A204.1 (cell line): ENCODE results near the gene RHOBTB1.

ENCODE experiments used
- FAIRE-seq: peaks from 2 replicates; lab custom pipeline; 2012; peaks lifted over from hg19 to GRCh38; lab: Jason Lieb, UNC

RHOBTB1 gene

GRCh38 chr10:60905580-60905979 lies 38.4 kb downstream of the RHOBTB1 start:
- FAIRE-seq = no peak

- FAIRE-seq = no peak
These were observed 40.9 kb downstream of the RHOBTB1 start for GRCh38 chr10:60903096-60903495.

- no peak for FAIRE-seq
These were observed 42.3 kb downstream of the RHOBTB1 start for GRCh38 chr10:60901561-60902235.

DNA sequence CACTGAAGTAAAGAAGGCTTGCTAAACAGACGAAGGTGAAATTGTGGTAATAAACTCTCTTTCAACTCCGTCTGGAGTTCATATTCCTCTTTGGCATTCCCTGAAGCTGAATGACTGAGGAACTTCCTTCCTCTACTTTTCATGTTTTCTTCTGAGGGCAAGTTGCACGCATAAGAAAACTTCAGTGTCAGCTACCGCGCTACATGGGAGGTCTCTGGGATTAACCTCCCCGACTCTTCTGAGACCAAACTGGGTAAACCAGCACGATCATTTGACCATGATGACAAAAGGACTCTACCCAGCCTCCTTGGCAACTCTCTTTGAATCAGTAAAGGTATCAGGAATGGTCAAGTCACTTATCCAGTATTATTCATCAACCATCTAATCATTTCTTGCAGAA lies 44.7 kb downstream of the RHOBTB1 start:
- no peak for FAIRE-seq

DNA sequence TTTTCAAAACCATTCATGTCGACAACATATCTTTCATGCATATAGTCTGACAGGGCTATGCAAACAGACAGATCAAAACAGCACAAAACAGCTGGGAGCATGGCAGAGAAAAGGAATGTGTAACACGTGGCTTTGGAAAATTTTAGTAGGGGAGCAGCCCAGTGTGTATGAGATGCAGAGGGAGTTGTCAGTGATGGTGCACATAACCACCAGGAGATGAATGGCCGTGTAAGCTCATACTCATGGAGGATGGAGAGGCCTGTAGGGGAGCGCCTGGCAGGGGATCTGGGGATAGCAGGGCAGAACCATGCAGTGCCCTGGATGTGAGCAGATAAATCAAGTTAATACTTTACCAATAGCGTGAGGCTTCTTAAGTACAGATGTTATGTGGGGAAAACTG lies 45.7 kb downstream of the RHOBTB1 start:
- FAIRE-seq = no peak

DNA sequence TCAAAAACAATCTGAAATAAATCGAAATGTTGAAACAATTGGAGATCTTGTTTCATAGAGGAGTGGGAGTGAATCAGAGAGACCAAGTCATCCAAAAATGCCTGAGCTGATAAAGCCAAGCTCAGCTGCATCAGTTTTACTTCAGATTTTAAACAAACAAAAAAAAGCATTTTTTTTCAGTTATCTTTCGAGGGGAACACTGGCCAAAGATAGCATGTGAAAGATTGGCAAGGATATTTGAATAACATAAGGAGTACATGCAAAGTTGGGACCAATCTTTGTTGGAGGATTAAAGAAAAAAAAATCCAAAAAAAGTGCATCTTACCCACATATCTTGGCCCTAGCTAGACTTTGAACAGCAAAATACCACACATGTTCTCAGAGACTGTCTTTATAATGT lies 47.2 kb downstream of the RHOBTB1 start:
- FAIRE-seq = no peak

- no peak for FAIRE-seq
These were observed 48.0 kb downstream of the RHOBTB1 start for GRCh38 chr10:60896033-60896432.

- no peak for FAIRE-seq
These were observed 49.2 kb downstream of the RHOBTB1 start for GRCh38 chr10:60894786-60895185.

DNA sequence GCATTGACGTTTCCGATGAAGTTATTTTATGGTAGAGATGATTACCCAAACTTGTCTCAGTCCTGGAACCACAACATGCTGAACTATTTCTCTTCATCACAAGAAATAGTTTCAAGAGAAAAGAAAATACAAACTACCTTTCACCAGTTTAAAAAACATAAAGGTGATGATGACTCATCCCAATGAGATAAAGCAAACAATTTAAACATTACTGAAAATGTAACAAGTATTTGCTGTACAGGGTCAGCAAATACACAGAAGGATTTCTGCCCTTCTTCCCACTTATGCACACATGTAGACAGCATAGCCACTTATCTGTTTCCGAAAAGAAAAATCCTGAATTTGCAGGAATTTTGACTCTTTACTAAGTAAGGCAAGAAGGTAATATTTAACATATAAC lies 50.8 kb downstream of the RHOBTB1 start:
- FAIRE-seq = no peak

DNA sequence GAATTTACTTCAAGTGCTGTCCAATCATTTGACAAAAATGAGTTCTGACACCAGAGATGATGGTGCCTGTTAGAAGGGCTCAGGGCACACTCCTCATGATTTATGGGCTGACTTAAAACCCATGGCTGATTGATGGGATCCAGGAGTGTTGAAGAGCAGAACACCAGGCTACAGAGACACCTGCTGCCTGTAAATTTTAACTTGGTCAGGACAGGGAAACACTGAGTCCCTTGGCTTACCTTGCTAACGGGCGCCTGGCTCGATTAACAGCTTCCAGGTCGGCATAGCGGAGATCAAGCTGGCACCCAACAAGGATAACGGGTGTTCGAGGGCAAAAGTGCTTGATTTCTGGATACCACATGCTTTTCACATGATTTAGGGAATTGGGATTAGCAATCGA lies 51.4 kb downstream of the RHOBTB1 start:
- FAIRE-seq = no peak

DNA sequence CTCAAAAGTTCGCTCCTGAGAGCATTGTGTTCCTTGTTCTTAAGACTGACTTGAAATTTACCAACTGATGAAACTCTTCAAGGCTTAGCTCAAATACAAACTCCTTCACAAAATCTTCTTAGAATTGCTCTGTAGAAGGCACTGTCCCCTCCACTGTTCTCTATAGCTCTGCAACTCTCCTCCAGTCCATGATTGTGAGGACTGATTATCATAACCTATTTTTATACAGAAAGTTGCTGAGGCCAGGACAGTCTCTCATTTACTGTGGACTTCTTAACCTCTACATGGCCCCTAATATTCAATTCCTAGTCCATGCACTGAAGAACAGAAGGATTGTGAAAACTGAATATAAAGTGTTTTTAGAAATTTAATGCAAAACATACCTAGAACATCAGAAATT lies 53.2 kb downstream of the RHOBTB1 start:
- FAIRE-seq = no peak

DNA sequence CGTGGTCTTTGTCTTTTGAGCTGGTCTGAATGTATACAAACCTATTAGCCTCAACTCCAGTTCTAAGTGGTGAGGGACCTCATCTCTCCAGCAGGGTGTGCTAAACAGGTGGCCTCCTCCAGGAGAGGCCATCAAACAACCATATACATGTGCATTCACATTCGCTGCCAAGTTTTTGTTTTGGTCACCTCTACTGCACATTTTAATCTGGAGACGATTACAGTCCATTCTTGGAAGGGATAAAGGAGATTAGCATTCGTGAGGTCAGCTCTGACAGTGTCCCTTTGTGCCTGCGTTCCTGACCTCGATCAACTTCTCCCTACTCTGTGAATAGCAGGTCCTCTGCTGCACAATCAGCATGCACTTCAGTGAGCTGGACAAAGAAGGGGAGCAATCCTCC lies 60.8 kb downstream of the RHOBTB1 start:
- no peak for FAIRE-seq

- no peak for FAIRE-seq
These were observed 65.8 kb downstream of the RHOBTB1 start for GRCh38 chr10:60878224-60878623.

DNA sequence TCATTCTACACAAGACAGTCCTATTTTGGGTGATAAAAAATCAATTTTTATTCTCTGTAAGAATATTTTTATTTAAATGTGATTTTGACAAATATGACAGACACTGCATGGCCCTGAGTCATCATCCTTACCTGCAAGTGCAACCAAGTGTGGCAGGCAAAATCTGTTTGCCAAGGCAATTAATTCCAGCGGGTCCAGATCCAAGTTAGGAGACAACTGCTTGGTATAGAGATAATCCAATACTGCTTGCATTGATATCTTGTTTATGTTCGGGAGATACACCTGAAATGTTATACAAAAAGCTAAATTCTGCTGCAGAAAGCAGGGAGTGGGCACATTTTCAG lies 66.2 kb downstream of the RHOBTB1 start:
- no peak for FAIRE-seq

DNA sequence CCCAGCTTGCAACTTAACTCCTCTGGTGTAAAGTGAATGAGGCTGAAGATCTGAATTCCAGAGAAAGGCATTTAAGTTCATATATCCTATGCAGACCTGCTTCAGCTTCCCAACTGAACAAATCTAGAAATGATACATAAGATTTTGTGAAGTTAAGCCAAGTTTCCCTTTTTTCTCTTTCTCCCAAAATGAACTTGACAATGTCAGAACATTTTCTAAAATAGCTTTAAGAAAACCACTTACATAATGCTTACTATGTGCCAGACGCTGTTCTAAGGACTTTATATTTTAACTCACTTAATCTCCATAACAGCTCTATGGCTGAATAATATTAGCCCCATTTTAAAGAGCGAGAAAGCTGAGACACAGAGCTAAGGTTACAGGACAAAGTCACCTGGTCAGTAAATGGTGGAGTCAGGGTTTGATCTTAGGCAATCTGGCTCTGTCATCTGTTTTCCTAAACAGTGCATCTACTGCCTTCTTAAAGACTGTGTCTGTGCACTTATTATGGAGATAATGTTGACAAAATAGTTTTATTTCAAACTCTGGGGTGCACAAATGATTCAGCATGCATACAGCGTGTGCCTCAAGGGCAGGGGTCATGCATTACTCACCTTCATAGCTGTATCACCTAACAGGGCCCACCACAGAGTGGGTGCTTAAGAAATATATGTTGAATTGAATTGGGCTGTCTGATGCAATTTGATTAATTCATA lies 66.8 kb downstream of the RHOBTB1 start:
- no peak for FAIRE-seq

- no peak for FAIRE-seq
These were observed 70.2 kb downstream of the RHOBTB1 start for GRCh38 chr10:60873758-60874157.

GRCh38 chr10:60872451-60872850 lies 71.5 kb downstream of the RHOBTB1 start:
- FAIRE-seq = no peak

GRCh38 chr10:60871215-60871614 lies 72.8 kb downstream of the RHOBTB1 start:
- FAIRE-seq = no peak

DNA sequence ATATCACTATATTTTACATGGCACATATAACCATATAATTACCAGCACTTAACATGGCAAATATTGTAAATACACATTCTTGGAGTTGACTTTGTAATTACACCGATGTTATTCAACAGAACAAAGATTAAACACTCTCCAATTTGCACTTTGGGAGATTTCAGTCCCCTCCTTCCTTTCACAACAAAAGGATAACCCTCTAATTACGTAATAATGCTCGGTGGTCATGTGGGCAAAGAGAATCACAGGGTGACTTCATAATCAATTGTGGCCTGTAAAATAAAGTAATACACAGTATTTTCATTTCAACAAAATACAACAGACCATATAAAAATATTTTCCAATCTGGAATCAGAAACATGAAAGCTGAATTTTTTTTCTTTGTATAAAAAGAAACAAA lies 73.2 kb downstream of the RHOBTB1 start:
- FAIRE-seq = no peak

DNA sequence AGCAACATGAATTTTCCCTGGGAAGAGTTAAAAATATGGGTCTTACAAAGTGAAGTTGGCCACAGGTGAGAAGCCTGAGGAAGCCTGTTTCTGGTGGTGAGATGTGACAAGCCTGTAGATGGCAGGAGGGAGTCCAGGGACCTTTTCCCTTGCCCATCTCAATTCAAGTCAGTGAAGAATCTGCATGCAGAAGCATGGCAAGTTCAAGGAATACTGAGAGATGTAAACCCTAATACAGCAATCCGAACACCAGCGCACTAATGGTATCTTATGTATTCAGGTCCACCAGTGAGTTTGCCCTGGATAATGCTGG lies 73.6 kb downstream of the RHOBTB1 start:
- no peak for FAIRE-seq

DNA sequence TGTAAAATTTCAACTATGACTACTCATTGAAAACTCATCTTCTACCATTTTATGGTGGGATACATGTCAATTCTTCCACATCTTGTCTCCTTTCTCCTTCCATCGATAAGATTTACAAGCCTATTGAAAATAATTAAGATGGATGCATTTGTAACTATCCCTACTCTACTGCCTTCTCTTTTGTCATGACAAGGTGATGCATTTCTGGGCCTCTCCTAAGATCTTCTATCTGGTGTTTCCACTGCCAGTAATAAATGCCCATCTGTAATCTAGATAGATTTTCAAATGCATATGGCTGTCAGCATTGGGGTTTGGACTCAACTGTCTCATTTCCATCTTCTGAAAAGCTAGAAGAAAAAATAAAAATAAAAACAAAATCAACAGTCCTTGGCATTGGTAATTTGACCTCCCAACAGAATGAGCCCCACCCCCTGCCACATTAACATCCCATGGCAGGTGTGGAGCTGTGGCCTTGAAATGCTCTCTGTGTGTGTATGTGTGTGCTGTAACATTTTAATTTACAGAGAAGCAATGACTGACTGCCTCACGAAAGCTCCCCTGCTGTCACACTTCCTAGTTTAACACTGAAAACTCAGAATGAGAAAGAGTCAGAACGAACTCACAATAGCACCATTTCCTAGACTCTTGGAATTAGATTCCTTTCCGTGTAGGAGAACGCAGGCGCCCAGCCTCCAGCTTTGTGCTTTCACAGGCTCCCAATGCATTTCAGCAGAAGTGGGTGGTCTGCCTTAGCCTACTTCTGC lies 74.2 kb downstream of the RHOBTB1 start:
- no peak for FAIRE-seq

DNA sequence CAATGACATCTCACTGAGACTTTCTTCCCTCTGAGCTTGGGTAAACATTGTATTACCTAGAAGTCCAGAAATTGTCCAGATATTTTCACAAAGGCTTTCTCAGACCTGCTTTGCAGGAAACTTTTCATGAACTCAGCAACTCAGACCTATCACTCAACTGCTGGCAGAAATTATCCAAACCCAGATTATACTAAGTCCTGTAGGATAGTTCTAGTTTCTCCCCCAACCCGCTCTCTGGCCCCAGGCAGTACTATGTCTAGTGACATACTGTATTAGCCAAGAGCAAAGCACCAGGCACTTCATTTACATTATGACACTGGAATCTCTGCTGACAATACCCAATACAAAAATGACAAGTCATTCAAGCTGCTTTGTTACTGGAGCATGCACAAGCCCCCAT lies 75.0 kb downstream of the RHOBTB1 start:
- FAIRE-seq = no peak

- FAIRE-seq = no peak
These were observed 78.7 kb downstream of the RHOBTB1 start for GRCh38 chr10:60865198-60865783.
